ENCODE results near the gene KIAA1671.

Gene KIAA1671

DNA sequence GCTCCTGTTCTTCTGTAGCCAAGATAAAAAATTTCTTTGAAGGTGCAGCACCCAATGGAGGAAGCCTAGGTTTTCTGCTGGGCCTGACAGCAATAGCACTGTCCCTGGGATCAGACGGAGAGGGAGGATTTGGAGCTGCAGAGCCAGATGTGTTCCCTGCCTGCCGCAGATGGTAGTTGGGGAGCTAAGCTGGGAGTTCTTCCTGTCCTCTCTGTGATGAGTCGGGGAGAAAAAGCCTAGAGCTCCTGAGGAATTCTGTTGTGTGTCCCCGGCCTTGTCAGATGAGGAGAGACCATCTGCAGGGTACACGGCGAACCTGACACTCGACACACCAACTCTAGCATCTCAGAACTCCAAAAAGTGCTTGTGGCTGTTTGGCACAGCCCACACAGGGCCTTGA is 143.4 kb downstream of the KIAA1671 start:
- in situ Hi-C loops (cut with MboI; ENCODE audit: low pct_unique_long_range_greater_than_20kb, low sequenced_read_pairs), result no loop called here
- DNase-seq, result no peak

DNA sequence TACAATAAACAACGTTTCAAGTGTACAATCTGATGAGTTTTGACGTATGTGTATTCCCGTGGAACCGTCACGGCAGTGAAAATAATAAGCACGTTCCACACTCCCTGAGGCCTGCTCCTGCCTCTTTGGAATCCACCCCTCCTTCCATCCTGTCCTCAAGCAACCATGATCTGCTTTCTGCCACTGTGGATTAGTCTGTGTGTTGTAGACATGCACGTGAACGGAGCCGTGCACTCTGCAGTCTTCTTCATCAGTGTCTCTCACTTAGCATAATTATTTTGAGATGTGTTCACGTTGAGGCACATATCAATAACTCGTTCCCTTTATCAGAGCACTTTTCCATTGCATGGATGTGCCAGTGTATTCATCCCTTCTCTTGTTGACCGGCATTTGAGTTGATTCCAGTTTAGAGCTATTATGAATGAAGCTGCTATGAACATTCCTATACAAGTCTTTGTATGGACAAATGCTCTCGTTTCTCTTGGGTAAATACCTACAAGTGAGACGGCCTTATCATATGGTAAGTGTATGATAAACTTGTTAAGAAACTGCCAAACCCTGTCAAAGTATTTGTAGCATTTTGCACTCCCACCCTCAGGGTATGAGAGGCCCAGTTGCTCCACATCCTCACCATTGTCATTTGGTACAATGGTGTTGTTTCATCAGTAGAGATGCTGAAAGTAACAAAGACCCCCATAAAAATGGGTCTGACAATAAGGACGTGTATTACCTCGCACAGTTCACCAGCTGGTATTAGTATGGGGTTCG is 144.3 kb downstream of the KIAA1671 start:
- no peak for DNase-seq
- in situ Hi-C loops (cut with MboI; ENCODE audit: low pct_unique_long_range_greater_than_20kb, low sequenced_read_pairs), result no loop called here

DNA sequence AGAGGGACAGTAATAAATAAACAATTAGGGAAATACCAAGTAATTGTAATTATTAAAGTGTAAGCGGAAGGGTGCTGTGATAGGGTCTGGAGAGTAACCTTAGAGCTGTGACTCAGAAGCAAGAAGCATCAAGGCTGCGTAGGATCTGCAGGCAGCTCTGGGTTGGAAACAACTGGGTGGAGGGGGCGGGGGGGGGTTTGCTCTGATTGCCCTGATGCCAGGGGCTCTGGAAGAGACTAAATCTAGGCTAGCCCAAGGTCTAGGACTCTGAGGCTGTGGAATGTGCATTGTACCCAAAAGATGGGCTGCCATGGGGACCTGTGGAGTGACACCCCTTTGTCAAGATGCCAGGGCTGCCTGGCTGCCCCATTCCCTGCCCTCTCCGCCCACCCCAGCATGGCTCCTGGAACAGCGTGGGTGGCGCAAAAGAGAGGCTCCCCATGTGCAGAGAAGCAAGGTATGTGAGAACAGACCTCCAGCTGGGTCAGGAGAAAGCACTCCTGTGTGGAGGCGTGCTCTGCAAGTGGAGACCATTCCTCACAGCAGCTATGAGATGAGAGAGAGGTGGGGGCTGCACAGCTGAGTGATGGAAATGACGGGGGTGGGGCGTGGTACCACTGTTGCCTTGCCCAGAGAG is 146.0 kb downstream of the KIAA1671 start:
- DNase-seq, result no peak
- in situ Hi-C loops (cut with MboI; ENCODE audit: low pct_unique_long_range_greater_than_20kb, low sequenced_read_pairs), result no loop called here

DNA sequence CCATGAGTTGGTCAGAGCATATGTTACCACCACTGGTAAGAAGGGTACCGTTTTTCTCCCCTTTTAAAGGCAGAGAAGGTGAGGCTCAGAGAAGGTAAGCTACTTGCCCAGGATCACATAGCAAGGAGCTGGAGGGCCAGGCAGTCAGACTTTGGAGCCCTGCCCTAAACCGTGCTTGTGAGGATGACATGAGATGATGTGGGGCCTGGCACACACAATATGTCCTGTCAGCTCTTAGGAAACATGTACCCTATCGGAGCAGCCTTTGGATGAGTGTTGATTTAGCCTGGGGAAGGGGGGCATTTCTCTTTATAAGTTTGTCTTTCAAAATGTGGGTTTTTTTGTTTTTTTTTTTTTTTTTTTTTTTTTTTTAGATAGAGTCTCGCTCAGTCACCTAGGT is 146.7 kb downstream of the KIAA1671 start:
- DNase-seq, result no peak
- in situ Hi-C loops (cut with MboI; ENCODE audit: low pct_unique_long_range_greater_than_20kb, low sequenced_read_pairs), result no loop called here

DNA sequence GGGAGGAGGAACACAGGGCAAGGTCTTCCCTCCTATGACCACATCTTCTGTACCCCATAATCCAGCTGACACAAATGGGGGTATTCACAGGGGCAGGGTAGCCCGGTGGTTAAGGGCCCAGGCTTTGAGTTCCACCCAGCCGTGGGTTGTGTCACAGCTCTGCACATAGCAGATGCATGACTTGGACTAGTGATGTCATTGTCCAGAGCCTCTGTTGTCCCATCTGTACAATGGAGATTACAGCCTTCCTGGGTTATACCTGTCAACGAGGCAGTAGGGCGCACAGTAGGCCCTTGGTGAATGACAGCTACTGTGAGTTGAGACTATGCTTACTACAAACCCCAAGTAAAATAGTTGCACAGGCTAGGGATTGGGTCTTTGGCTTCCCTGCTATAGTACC is 147.9 kb downstream of the KIAA1671 start:
- in situ Hi-C loops (cut with MboI; ENCODE audit: low pct_unique_long_range_greater_than_20kb, low sequenced_read_pairs), result no loop called here
- no peak for DNase-seq

DNA sequence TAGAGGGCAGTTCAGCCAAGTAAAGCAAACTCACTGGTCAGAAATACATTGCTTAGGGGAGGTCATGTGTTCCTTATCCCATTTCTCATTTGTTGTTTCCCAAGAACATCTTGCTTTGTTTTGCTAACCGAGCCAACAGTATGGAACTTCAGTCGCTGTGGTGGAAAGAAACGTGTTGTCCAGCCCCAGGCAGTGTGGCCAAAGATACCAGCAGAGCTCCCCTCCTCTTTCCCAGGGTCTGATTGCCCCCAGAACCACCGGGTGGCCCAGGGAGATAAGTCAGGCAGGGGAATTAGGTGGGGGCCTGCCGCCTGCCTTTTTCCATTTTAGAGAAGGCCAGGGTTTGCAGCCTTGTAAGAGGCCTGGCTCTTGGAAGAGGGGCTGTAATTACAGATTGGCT is 148.4 kb downstream of the KIAA1671 start:
- DNase-seq, result no peak
- in situ Hi-C loops (cut with MboI; ENCODE audit: low pct_unique_long_range_greater_than_20kb, low sequenced_read_pairs), result no loop called here

DNA sequence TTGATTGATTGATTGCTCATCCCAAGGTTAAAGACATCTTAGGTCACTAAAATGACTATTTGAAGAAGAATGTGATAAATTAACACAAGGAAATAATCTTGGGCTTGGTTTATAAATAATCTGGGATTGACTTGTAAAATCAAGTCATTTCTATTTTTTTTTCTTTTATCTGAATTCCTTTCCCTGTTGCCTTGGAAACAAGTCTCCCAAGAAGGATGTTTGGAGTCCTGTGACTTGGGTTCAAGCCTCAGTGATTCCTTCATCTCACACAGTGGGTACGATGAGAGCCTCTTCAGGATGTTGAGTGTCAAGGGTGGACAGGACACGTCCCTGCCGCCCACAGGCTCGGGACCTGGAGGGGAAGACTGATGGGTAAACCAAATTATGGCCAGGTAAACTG is 149.0 kb downstream of the KIAA1671 start:
- in situ Hi-C loops (cut with MboI; ENCODE audit: low pct_unique_long_range_greater_than_20kb, low sequenced_read_pairs), result no loop called here
- DNase-seq, result no peak

DNA sequence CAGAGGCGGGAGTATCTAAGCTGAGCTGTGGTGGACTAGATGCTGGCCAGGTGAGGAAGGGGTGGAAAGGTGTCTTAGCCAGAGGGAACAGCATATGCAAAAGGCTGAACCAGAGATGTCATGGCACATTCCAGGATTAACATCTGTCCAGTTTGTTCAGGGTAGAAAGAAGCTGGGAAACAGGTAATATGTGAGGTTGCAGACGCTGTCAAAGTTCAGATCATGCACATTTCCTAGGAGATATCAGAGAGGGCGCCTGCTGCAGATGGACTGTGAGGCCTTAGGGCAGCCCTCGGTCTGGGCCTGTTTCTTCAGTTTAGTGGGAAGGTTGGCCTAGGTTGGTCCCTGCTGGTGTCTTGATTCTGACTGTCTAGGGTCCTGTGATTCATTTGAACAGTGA is 149.5 kb downstream of the KIAA1671 start:
- no peak for DNase-seq
- in situ Hi-C loops (cut with MboI; ENCODE audit: low pct_unique_long_range_greater_than_20kb, low sequenced_read_pairs), result no loop called here

DNA sequence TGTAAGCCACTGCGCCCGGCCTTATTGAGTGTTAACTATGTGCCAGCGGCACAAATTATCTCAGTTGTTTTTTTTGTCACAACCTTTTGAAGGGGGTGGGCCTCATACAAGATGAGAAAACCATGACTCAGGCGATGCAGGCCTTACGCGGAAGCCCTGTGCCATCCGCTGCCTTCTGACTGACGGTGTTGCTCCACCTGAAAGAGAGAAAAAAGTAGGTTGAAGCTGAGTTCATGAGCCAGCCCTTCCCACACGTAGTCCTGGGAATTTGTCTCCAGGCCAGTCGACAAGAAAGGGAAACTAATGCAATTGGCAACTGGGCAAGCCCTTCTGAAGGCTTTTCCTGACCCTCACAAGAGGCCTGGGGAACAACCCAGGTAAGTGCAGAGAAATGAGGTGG is 150.2 kb downstream of the KIAA1671 start:
- DNase-seq, result no peak
- in situ Hi-C loops (cut with MboI; ENCODE audit: low pct_unique_long_range_greater_than_20kb, low sequenced_read_pairs), result no loop called here

DNA sequence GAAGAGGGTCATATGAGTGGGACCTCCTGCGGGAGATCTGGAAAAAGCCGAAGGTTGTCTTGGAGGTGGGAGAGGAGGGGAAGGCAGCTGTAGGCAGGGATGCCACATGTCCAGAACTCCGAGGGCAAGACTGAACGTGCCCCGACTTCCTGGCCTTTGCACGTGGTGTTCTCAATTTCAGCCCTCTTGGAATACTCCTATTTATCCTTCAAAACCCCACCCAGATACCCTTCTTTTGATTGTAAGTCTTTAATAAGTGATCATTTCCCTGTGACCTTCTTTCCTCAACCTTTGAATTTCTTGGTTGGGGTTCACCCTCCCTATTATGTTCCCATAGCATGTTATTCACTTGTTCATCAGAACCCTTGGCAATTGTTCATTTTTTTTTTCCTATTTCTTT is 151.9 kb downstream of the KIAA1671 start:
- in situ Hi-C loops (cut with MboI; ENCODE audit: low pct_unique_long_range_greater_than_20kb, low sequenced_read_pairs), result no loop called here

DNA sequence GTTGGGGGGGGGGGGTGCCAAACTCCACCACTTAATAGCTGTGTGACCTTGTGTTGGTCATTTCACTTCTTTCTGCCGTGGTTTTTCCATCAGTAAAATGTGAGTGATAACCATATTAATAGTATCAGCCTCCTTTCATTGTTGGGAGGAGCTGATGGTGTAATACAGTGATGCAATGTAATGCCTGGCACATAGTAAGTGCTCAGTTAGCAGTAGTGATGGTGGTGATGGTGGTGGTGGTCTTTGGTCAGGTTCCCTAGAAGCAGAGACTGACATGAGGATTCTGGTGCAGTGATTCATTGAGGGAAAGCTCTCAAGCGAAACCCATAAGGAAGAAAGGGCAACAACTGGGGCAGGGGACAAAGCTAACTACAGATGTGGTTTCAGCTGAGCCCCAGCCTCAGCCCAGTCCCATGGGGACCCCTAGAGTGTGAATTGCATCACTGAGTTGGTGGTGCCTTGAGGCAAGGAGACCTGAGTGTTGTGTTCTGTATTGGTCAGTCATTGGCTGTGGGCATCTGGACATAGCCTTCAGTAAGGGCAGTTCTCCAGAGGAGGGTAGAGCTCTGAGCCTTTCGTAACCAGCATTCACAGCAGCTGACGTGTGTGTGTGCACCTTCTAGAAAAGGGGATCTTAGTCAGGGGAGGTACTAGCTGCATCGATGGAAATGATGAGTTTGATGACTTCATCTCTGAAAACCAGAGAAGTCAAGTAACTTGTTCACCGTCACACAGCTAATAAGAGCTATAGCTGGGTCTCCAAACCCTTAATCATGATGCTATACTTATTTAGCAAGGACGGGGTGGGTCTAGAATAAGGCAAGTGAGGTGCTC is 153.5 kb downstream of the KIAA1671 start:
- in situ Hi-C loops (cut with MboI; ENCODE audit: low pct_unique_long_range_greater_than_20kb, low sequenced_read_pairs), result no loop called here

More for the DNA sequence above, 151.9 kb downstream of the KIAA1671 start:
- no peak for DNase-seq

DNA sequence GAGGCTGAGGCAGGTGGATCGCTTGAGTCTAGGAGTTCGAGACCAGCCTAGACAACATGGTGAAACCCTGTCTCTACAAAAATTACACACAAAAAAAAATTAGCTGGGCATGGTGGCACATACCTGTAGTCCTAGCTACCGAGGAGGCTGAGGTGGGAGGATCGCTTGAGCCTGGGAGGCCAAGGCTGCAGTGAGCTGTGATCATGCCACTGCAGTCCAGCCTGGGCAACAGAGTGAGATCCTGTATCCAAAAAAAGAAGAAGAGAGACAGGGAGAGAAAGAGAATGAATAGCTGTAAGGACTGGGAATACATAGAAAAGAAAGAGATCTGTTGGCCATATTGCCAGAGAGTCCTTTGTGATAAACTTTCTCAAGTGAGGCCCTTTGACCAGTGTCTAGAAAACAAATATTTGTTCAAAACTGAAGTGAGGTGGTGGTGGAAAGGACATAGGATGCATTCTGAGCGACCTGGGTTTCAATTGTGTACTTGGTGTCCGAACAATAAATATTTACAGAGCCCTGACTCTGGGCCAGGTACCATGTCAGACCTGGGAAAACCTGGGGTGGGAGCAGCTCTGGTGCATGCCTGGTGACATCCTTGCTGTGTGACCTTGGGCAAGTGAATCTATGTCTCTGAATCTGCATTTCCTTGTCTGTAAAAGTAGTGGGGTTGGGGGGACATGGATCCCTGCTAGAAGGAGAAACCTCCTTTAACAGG is 157.5 kb downstream of the KIAA1671 start:
- in situ Hi-C loops (cut with MboI; ENCODE audit: low pct_unique_long_range_greater_than_20kb, low sequenced_read_pairs), result no loop called here
- no peak for DNase-seq

More for the DNA sequence above, 153.5 kb downstream of the KIAA1671 start:
- DNase-seq, result no peak

DNA sequence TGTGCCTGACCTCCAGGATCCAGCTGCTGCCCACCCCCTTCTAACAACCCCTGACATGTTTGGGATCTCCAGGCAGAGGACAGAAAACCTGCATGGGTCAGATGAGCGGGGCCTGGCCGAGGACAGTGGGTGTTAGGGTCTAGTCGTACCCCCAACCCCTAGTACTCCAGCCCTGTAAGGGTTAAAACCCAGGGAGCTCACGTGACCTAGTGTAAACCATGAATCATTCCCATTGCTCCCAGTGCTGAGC is 158.0 kb downstream of the KIAA1671 start:
- in situ Hi-C loops (cut with MboI; ENCODE audit: low pct_unique_long_range_greater_than_20kb, low sequenced_read_pairs), result no loop called here
- no peak for DNase-seq

DNA sequence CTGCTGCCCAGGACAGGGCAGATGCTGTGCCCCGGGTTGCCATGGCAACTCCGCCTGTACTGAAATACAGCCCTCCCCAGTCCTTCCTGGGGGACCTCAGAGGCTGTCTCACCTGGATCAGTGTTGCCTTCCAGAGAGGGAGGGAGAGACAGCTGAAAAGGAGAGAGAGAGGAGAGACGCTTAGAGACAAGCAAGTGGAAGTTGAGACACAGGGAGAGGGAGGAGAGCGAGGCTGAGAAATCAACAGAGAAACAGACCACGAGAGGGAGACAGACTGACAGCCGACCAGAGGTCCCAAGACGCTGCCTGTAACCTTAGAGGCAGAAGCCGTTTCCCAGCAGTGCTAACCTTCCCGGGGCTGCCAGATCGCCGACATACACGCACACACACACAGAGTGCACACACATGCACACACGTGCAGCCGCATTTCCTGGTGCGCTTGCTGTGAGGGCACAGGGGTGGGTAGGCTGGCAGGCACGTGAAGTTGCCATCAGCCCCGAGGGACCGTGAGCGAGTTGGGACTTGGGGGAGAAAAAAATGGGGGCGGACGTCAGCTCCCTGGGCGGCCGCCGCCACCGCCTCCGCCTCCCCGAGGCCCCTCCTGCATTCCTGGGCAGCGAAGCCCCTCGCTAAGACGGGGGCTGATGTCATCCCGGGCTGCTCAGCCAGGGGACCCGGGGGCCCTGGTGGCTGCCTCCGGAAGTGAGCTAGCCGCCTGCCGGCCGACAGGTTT is 158.5 kb downstream of the KIAA1671 start:
- in situ Hi-C loops (cut with MboI; ENCODE audit: low pct_unique_long_range_greater_than_20kb, low sequenced_read_pairs), result no loop called here
- peak; percentile 87 for DNase-seq

DNA sequence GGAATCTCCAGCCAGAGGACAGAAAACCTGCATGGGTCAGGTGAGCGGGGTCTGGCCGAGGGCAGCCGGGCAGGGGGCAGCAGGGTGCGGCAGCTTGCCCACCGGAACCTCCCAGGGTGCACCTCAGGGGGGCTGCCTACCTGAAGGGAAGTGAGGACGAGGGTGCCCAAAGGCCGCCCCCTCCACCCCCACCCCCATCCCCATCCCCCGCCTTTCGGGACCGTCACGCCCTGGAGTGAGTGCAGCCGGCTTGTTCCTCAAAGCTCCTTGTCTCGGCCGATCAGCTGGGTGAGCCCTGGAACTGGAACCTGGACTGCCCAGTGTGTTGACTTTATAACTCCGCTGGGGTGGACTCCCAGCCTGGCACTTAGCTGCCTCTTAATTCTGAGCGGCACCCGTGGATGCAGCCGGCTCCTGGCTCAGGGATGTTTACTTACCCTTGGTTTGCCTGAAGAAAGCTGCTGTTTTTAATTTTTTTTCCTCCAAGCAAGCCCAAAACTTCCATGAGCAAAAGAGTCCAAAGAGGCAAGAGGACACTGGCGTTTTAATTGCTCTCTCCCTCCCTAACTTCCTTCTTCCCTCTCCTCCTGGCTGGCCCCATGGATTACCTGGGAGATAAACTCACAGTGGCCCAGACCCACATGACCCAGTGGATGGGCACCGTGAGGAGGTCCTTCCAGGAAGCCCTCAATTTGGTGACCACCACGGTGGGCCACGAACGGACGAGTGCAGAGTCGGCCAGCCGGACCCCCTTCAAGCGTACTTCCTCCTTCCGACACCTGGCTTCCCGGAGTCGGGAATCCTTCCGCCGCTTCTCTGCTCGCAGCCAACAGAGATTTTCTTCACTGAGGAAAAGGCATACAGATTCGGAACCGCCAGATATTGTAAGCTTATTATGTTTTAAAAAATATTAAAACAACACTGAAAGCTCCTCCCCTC is 159.3 kb downstream of the KIAA1671 start:
- peak; percentile 10 for DNase-seq
- in situ Hi-C loops (cut with MboI; ENCODE audit: low pct_unique_long_range_greater_than_20kb, low sequenced_read_pairs), result no loop called here

DNA sequence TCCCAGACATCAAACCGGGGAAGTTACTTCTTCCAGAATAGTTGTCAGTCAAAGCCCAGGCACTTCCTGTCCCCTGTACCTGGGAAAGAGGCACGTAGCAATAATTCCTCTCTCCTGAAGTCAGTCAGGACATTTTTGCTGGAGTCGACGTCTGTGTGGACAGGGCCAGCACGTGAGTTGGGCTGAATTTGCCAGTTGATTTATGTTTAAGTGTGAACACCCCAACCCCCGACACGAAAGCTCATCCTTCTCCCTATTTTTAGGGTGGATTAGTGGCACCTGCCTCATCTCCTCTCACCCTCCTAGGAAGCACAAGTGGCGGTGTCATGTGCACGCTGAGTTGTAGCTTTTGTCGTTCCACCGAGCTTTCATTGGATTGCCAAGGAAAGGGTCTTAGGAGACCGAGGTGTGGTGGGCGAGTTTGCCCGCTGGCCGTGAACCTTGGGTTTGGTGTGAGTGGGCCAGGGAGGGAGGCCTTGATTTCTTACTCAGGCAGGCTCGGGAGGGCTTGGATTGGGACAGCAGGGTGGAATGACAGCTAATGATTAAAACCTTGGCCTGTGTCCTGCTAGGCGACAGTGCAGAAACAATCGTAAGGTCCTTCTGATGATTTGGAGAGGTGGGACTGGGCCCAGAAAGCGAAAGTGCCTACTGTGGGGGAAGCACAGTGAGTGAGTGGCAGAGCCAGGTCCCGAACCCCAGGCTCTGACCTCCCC is 160.2 kb downstream of the KIAA1671 start:
- in situ Hi-C loops (cut with MboI; ENCODE audit: low pct_unique_long_range_greater_than_20kb, low sequenced_read_pairs), result no loop called here
- DNase-seq, result no peak

DNA sequence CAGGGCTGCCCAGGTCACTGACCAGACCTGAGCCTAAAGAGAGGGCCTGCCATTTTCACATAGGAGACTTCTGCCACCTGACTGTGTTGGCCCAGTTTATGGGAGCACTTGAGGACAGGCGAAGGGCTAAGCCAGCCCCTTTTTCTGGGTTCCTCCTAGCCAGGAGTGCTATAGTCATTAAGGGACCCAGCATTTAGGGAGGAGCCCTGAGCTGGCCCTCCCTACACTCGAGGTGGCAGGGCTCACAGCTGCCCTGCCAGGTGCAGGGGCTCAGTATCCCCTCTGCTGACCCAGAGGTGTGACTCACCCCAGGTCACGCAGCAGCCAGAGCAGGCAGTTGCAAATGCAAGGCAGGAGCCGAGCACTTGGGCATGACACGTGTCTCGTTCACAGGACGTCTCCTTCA is 160.8 kb downstream of the KIAA1671 start:
- in situ Hi-C loops (cut with MboI; ENCODE audit: low pct_unique_long_range_greater_than_20kb, low sequenced_read_pairs), result no loop called here
- DNase-seq, result no peak
